HepG2 (cell line): ENCODE measurements around the gene IL32. TPM values are rescaled to one million over a fixed set of nuclear protein-coding genes. Genes with fewer than 3 reads are reported as not detected.

Experiments
- HBP1 ChIP-seq: IDR thresholded peaks from 2 replicates; pipeline ENCODE4 v1.6.1; 2016; ENCODE audit warnings: low read depth, control low read depth
- HOXA7 ChIP-seq: sonication (generic); formaldehyde crosslinking; IDR thresholded peaks from 2 replicates; pipeline ENCODE4 v1.8.1; 2022; ENCODE audit warnings: mild to moderate bottlenecking, missing genetic modification reagents, moderate library complexity
- IRF1 ChIP-seq: sonication (generic); formaldehyde crosslinking; IDR thresholded peaks from 2 replicates; pipeline ENCODE4 v1.4.0; 2020; ENCODE audit warnings: low read depth, mild to moderate bottlenecking, missing genetic modification reagents
- KDM5B ChIP-seq: sonication (generic); formaldehyde crosslinking; IDR thresholded peaks from 2 replicates; pipeline ENCODE4 v1.4.0; 2020; ENCODE audit warnings: missing genetic modification reagents, mild to moderate bottlenecking, borderline replicate concordance
- MIER2 ChIP-seq: IDR thresholded peaks from 2 replicates; pipeline ENCODE4 v1.6.1; 2016; ENCODE audit warnings: missing biosample characterization, missing genetic modification reagents
- MIER3 ChIP-seq: IDR thresholded peaks from 2 replicates; pipeline ENCODE4 v1.6.1; 2016; ENCODE audit warnings: missing compliant biosample characterization, borderline replicate concordance
- PAX8 ChIP-seq: sonication (generic); formaldehyde crosslinking; IDR thresholded peaks from 2 replicates; pipeline ENCODE4 v1.8.0; 2022; ENCODE audit warnings: mild to moderate bottlenecking, missing genetic modification reagents, borderline replicate concordance
- RAD21 ChIP-seq: fragments of 450-650 bp; formaldehyde crosslinking; IDR thresholded peaks from 2 replicates; pipeline ENCODE4 v1.5.0; 2020; ENCODE audit warnings: mild to moderate bottlenecking
- RBFOX2 ChIP-seq: fragments of 200-400 bp; formaldehyde crosslinking; IDR thresholded peaks from 2 replicates; pipeline ENCODE4 v1.6.1; 2017; ENCODE audit warnings: low read depth, mild to moderate bottlenecking, low read length
- SMC3 ChIP-seq: IDR thresholded peaks from 2 replicates; pipeline ENCODE4 v1.6.1; 2011; ENCODE audit warnings: low read length, improper control_type of control experiment
- SPEN ChIP-seq: sonication (generic); formaldehyde crosslinking; IDR thresholded peaks from 2 replicates; pipeline ENCODE4 v1.5.1; 2020; ENCODE audit warnings: low read depth, mild to moderate bottlenecking, missing genetic modification reagents
- TFAP4 ChIP-seq: sonication (generic); IDR thresholded peaks from 2 replicates; pipeline ENCODE4 v1.6.1; 2016; ENCODE audit warnings: low read depth, borderline replicate concordance
- ZC3H13 ChIP-seq: sonication (generic); formaldehyde crosslinking; IDR thresholded peaks from 2 replicates; pipeline ENCODE4 v1.8.1; 2023; ENCODE audit warnings: mild to moderate bottlenecking, missing genetic modification reagents, moderate library complexity
- ZFP62 ChIP-seq: sonication (generic); formaldehyde crosslinking; IDR thresholded peaks from 2 replicates; pipeline ENCODE4 v1.4.0; 2020; ENCODE audit warnings: missing genetic modification reagents
- ZFP82 ChIP-seq: sonication (generic); formaldehyde crosslinking; IDR thresholded peaks from 2 replicates; pipeline ENCODE4 v1.5.1; 2020; ENCODE audit warnings: mild to moderate bottlenecking, missing genetic modification reagents, borderline replicate concordance
- ZNF460 ChIP-seq: sonication (generic); formaldehyde crosslinking; IDR thresholded peaks from 2 replicates; pipeline ENCODE4 v1.5.1; 2020; ENCODE audit warnings: missing genetic modification reagents, mild to moderate bottlenecking, borderline replicate concordance
- ZNF577 ChIP-seq: sonication (generic); formaldehyde crosslinking; IDR thresholded peaks from 2 replicates; pipeline ENCODE4 v1.4.0; 2020; ENCODE audit warnings: mild to moderate bottlenecking, low read depth, missing genetic modification reagents, borderline replicate concordance
- ZNF781 ChIP-seq: sonication (generic); formaldehyde crosslinking; IDR thresholded peaks from 2 replicates; pipeline ENCODE4 v1.5.1; 2020; ENCODE audit warnings: borderline replicate concordance, mild to moderate bottlenecking, missing genetic modification reagents; ENCODE audit errors: not compliant biosample characterization
- ZNF83 ChIP-seq: sonication (generic); formaldehyde crosslinking; IDR thresholded peaks from 2 replicates; pipeline ENCODE4 v1.4.0; 2020; ENCODE audit warnings: missing genetic modification reagents, mild to moderate bottlenecking, borderline replicate concordance
- ZNF839 ChIP-seq: sonication (generic); formaldehyde crosslinking; IDR thresholded peaks from 2 replicates; pipeline ENCODE4 v1.4.0; 2020; ENCODE audit warnings: missing genetic modification reagents, mild to moderate bottlenecking, borderline replicate concordance
- polyA plus RNA-seq, 8 experiments: library from polyadenylated mRNA; depleted of rRNA in 3 of 8; stranded (reverse) in 7 of 8; unstranded in 1 of 8; fragments of >200 nt; fragmentation: Illumina TruSeq in 4 of 8; extraction: Trizol in 4 of 8; gene quantifications; 2 replicates each; pipeline versions ENCODE4 v1.2.1 to v1.2.3, GENCODE V29; 2011 to 2016; ENCODE audit warnings: low read depth in 4 of 8, missing spikeins in 1 of 8, mixed read lengths in 1 of 8; ENCODE audit not compliant: insufficient read depth in 1 of 8
- total RNA-seq, 5 experiments: library from RNA; depleted of rRNA; stranded (reverse); fragments of >200 nt; fragmentation: Illumina TruSeq; extraction: Trizol; gene quantifications; 2 replicates each; pipeline ENCODE4 v1.2.3, GENCODE V29; 2016; ENCODE audit warnings: low read depth in 1 of 5
- TF ChIP-seq, protein P1 (sequence below): sonication (generic); formaldehyde crosslinking; IDR thresholded peaks from 2 replicates; pipeline ENCODE4 v1.5.0; 2020; ENCODE audit warnings: mild to moderate bottlenecking, missing genetic modification reagents

The IL32 gene
- total and polyA plus RNA-seq, 2 of the 13 experiments (the other 11 are each of a cell fraction or from before 2014, with no cell fraction given), result 115 to 165 TPM

DNA sequence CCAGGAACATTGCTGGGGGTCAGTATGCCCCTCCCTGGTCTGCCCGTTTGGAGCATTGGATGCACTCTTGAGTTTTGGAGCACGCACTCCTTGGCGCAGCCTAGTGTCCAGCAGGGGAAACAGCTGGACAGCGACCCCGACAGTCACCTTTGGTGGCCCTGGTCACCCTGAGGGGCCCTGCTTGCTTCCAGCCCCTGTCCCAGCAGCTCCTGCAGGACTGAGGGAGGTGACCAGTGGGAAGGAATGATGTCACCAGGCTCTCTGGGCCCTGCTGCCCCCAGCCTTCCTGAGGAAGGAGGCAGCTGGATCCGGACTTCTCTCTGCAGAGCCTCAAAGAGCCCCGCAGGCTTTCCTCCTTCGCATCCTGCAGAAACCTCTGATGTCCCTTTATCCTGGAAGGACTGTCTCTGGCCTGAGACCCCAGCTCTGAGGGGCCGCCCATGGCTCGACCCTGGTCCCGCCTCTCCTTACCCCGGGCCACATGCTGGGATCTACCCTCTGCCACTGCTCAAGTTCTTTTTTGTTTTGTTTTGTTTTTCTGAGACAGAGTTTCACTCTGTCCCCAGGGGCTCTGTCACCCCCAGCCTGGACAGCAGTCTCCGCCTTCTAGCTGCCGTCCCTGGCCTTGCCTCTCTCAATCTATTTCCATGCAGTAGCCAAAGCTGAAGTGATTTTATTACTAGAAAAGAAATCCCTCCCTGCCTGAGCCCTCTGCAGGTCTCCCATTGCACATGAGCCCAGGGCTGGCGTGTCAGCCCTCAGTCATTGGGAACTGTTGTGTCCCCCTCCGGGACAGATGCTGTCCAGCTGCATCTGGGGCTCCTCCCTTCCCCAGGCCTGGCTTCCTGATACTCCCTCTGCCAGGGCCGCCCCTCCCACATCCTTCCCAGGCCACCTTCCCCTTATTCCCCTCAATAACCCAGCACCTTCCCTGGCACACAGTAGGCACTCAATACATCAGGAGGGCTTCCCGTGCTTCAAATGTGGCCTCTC, 22.1 kb downstream of the IL32 start (continued):
- TF ChIP-seq TFAP4 (peak; percentile 74; the same call in 1 of the 2 replicates), SPEN (peak; percentile 11; the same call in 1 of the 2 replicates), ZNF83 (CRISPR knock-in tag) (no peak), KDM5B (0 out of 2 replicates have a peak, but pooled peaks have one; percentile 0), RBFOX2 (no peak), HBP1 (CRISPR knock-in tag) (no peak), ZFP82 (CRISPR knock-in tag) (no peak), SMC3 (peak; percentile 10; the same call in 1 of the 2 replicates), RAD21 (peak; percentile 36), ZNF577 (CRISPR knock-in tag) (no peak), ZNF839 (CRISPR knock-in tag) (no peak), MIER2 (CRISPR knock-in tag) (0 out of 2 replicates have a peak, but pooled peaks have one; percentile 26), PAX8 (CRISPR knock-in tag) (no peak), ZNF460 (CRISPR knock-in tag) (no peak), ZFP62 (CRISPR knock-in tag) (no peak), ZNF781 (CRISPR knock-in tag) (no peak), HOXA7 (CRISPR knock-in tag) (no peak), IRF1 (no peak), MIER3 (no peak), ZC3H13 (CRISPR knock-in tag) (no peak)
- TF ChIP-seq, protein P1, sequence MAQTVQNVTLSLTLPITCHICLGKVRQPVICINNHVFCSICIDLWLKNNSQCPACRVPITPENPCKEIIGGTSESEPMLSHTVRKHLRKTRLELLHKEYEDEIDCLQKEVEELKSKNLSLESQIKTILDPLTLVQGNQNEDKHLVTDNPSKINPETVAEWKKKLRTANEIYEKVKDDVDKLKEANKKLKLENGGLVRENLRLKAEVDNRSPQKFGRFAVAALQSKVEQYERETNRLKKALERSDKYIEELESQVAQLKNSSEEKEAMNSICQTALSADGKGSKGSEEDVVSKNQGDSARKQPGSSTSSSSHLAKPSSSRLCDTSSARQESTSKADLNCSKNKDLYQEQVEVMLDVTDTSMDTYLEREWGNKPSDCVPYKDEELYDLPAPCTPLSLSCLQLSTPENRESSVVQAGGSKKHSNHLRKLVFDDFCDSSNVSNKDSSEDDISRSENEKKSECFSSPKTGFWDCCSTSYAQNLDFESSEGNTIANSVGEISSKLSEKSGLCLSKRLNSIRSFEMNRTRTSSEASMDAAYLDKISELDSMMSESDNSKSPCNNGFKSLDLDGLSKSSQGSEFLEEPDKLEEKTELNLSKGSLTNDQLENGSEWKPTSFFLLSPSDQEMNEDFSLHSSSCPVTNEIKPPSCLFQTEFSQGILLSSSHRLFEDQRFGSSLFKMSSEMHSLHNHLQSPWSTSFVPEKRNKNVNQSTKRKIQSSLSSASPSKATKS (CRISPR knock-in tag), result no peak
